CD4-positive, alpha-beta T cell (primary cell): Measurements from ENCODE around the gene DYNLT2B. TPM values are rescaled to one million over a fixed set of nuclear protein-coding genes. Genes with fewer than 3 reads are reported as not detected.

ENCODE experiments used
- ATAC-seq: fragments of 200-7000 bp; cut with Tn5 transposase; one replicate; pipeline ENCODE4 v1.10.0; 2022; ENCODE audit warnings: mild to moderate bottlenecking; ENCODE audit not compliant: poor library complexity
- CTCF ChIA-PET: fragments of 350-600 bp; sonication (Branson Sonifier 250); formaldehyde crosslinking; loops from one replicate; lab custom pipeline; 2021; ENCODE audit warnings: antibody characterized with exemption, inconsistent platforms; lab: Charles Lee
- POLR2A ChIA-PET: fragments of 350-600 bp; sonication (Branson Sonifier 250); formaldehyde crosslinking; loops from one replicate; lab custom pipeline; 2021; ENCODE audit warnings: antibody characterized with exemption, inconsistent platforms; lab: Charles Lee
- DNase-seq, 14 experiments: peaks; one replicate each; pipeline ENCODE4 v3.0.0-alpha.2; 2013 to 2020; ENCODE audit warnings: mixed read lengths in 2 of 14
- H3K27ac ChIP-seq, 2 donors: one replicate each; pipeline versions ENCODE4 v1.5.1 to v1.7.0; 2013; ENCODE audit warnings: low read length in 2 of 2, low read depth in 1 of 2, mild to moderate bottlenecking in 1 of 2
- H3K27me3 ChIP-seq, 2 experiments: 1 replicate in 1 of 2; 2 replicates in 1 of 2; pipeline versions ENCODE4 v1.6.1 to v1.7.0; 2013; ENCODE audit warnings: low read length in 2 of 2, control low read depth in 1 of 2, mild to moderate bottlenecking in 1 of 2, moderate library complexity in 1 of 2; ENCODE audit not compliant: insufficient read depth in 2 of 2, control insufficient read depth in 1 of 2
- H3K36me3 ChIP-seq: one replicate; pipeline ENCODE4 v1.6.1; 2013; ENCODE audit warnings: low read length, control low read depth; ENCODE audit not compliant: insufficient read depth
- H3K4me1 ChIP-seq: one replicate; pipeline ENCODE4 v1.6.1; 2013; ENCODE audit warnings: low read length, control low read depth; ENCODE audit not compliant: insufficient read depth
- H3K4me3 ChIP-seq: one replicate; pipeline ENCODE4 v1.5.1; 2013; ENCODE audit warnings: mild to moderate bottlenecking, low read length, moderate library complexity
- H3K9me3 ChIP-seq, 2 experiments: 1 replicate in 1 of 2; 2 replicates in 1 of 2; pipeline versions ENCODE4 v1.6.1 to v1.7.0; 2013; ENCODE audit warnings: low read length in 2 of 2, mild to moderate bottlenecking in 2 of 2, control low read depth in 1 of 2, moderate library complexity in 1 of 2; ENCODE audit not compliant: control insufficient read depth in 1 of 2, insufficient read depth in 1 of 2
- H3K27ac Mint-ChIP-seq: one replicate; pipeline ENCODE4 v1.8.0; 2020; ENCODE audit warnings: mixed read lengths
- H3K27me3 Mint-ChIP-seq: one replicate; pipeline ENCODE4 v1.8.0; 2021; ENCODE audit warnings: mixed read lengths
- H3K36me3 Mint-ChIP-seq: one replicate; pipeline ENCODE4 v1.8.0; 2021; ENCODE audit warnings: low read depth, mixed read lengths
- H3K4me1 Mint-ChIP-seq: one replicate; pipeline ENCODE4 v1.8.0; 2021; ENCODE audit warnings: low read depth, mixed read lengths
- H3K4me3 Mint-ChIP-seq: one replicate; pipeline ENCODE4 v1.8.0; 2020; ENCODE audit warnings: mild to moderate bottlenecking, mixed read lengths
- H3K9me3 Mint-ChIP-seq: one replicate; pipeline ENCODE4 v1.8.0; 2020; ENCODE audit warnings: mixed read lengths
- CTCF ChIP-seq: fragments of 200-600 bp; IDR thresholded peaks from one replicate; pipeline ENCODE4 v1.8.0; 2022; ENCODE audit warnings: antibody characterized with exemption, mild to moderate bottlenecking
- intact Hi-C, 2 experiments: fragments of 100-400 bp; cut with DNase I in 1 of 2; cut with micrococcal nuclease in 1 of 2; formaldehyde crosslinking; loops; one replicate each; pipeline versions ENCODE4 v1.15.1 to v1.9.0; 2023 to 2025; cut with DNase I, micrococcal nuclease
- total RNA-seq, 174 experiments: library from RNA in 2 of 174; stranded (reverse) in 2 of 174; gene quantifications; one replicate each; pipeline ENCODE4 v1.2.3 and lab custom pipeline; 2021 to 2026

The DYNLT2B gene
- total RNA-seq, 2 experiments from 2014 or later, result 4.5 to 4.6 TPM

DNA sequence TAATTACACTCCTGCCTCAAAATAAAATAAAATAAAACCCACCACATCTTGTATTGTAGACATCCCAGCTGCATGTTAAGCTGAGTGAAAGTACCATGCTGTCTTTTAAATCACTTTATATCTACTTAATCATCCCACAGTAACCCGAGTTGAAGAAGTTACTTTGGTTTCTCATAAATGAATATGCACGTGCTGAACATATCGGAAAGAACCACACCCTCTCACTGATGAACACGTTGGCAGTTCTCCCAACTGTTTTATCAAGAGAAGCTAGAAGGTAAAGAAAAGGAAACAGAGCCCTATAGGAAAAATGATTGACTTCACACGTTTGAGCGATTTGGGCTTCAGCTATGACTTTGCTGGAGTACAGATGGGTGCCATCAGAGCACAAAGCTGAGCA lies 36.1 kb upstream of the DYNLT2B start:
- ChIA-PET POLR2A (interaction anchor here (1.6 kb wide), 1 partner anchor 36 kb away, joined by 4 read pairs; the partner anchor contains the start of gene DYNLT2B), CTCF (interaction anchor here (1.0 kb wide), 1 partner anchor 11 kb away, joined by 3 read pairs; no protein-coding TSS in a partner anchor)
- Histone ChIP-seq H3K4me3 (no peak overlapping the region), H3K9me3 (no peaks in the 10 kb centered on the region), H3K4me1 (no peaks in the 10 kb centered on the region), H3K27ac (no peak overlapping the region), H3K27me3 (no peaks in the 10 kb centered on the region), H3K36me3 (peaks cover 58% of the 10 kb centered on the region)
- Mint-ChIP-seq H3K36me3 (peaks cover 91% of the 10 kb centered on the region), H3K27me3 (no peaks in the 10 kb centered on the region), H3K4me3 (no peak overlapping the region), H3K4me1 (peaks cover 4% of the 10 kb centered on the region), H3K9me3 (no peaks in the 10 kb centered on the region), H3K27ac (no peak overlapping the region)
- no peak for DNase-seq
- ATAC-seq, result no peak
- no peak for TF ChIP-seq CTCF
- intact Hi-C loops, result no loop called here

DNA sequence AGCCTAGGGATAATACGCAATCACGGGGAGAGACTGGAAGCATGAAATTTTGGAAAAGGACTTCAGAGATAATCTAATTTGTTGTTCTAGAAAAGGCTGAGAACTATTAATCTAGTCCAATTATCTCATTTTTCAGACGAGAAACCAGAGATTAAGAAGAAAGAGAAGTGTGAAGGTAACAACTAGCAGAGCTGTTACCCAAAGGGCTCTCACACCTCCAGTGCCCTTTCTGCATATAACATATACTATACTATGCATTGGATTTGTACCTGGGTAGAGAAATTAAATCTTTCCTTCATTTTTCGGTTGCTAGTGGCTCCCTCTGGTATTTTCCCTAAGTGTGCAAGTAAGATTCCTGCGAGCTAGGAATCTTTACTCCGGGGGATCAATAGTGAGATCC lies 33.5 kb upstream of the DYNLT2B start:
- Mint-ChIP-seq H3K36me3 (peaks cover 80% of the 10 kb centered on the region), H3K4me1 (no peaks in the 10 kb centered on the region), H3K4me3 (no peak overlapping the region), H3K27me3 (no peaks in the 10 kb centered on the region), H3K27ac (no peak overlapping the region), H3K9me3 (no peaks in the 10 kb centered on the region)
- intact Hi-C loops, result no loop called here
- ChIA-PET CTCF (interaction anchor here (1.3 to 1.4 kb wide), 2 partner anchors 10 to 12 kb away, joined by 3 read pairs; no protein-coding TSS in a partner anchor), POLR2A (no interaction called here)
- Histone ChIP-seq H3K27ac (no peak overlapping the region), H3K4me1 (no peaks in the 10 kb centered on the region), H3K4me3 (no peak overlapping the region), H3K9me3 (no peaks in the 10 kb centered on the region), H3K27me3 (no peaks in the 10 kb centered on the region), H3K36me3 (peaks cover 40% of the 10 kb centered on the region)
- DNase-seq, result peak in 1 of 14 experiments; percentile 6
- no peak for TF ChIP-seq CTCF
- ATAC-seq, result no peak

GRCh38 chr3:196350067-196350466 lies 32.0 kb upstream of the DYNLT2B start:
- POLR2A ChIA-PET, result no interaction called here
- Histone ChIP-seq H3K27ac (no peak overlapping the region), H3K4me3 (no peak overlapping the region), H3K9me3 (no peaks in the 10 kb centered on the region), H3K27me3 (no peaks in the 10 kb centered on the region), H3K36me3 (peaks cover 26% of the 10 kb centered on the region), H3K4me1 (no peaks in the 10 kb centered on the region)
- no peaks in the 10 kb centered on the region for H3K4me1 Mint-ChIP-seq
- TF ChIP-seq CTCF, result no peak
- CTCF ChIA-PET, result no interaction called here
- intact Hi-C loops, result no loop called here
- DNase-seq, result no peak
- no peaks in the 10 kb centered on the region for H3K9me3 Mint-ChIP-seq
- no peak overlapping the region for H3K4me3 Mint-ChIP-seq
- no peak overlapping the region for H3K27ac Mint-ChIP-seq
- no peak for ATAC-seq
- H3K36me3 Mint-ChIP-seq, result peaks cover 73% of the 10 kb centered on the region
- no peaks in the 10 kb centered on the region for H3K27me3 Mint-ChIP-seq
